ENCODE measurements around the gene ACIN1.

The ACIN1 gene

GRCh38 chr14:23056956-23057756, 37.8 kb downstream of the ACIN1 start, which contains the start of gene CDH24:
CDH24 (minus strand) TSS chr14:23057520; CDS start chr14:23055733, 1,787 bp downstream.
- peaks cover 25% of the 10 kb centered on the region for H3K4me1 Mint-ChIP-seq
- peak within 1 kb of the TSS; percentile 90 to 92 (median 92) for H3K4me3 Mint-ChIP-seq
- no peaks in the 10 kb centered on the region for H3K27me3 Mint-ChIP-seq (ENCODE audit: low read depth)
- peaks cover 38% of the 10 kb centered on the region for H3K36me3 Mint-ChIP-seq (ENCODE audit: low read depth)
- no peaks in the 10 kb centered on the region for H3K9me3 Mint-ChIP-seq
- peak within 1 kb of the TSS; percentile 51 to 85 (median 75) for H3K27ac Mint-ChIP-seq
- TF ChIP-seq, protein P1, sequence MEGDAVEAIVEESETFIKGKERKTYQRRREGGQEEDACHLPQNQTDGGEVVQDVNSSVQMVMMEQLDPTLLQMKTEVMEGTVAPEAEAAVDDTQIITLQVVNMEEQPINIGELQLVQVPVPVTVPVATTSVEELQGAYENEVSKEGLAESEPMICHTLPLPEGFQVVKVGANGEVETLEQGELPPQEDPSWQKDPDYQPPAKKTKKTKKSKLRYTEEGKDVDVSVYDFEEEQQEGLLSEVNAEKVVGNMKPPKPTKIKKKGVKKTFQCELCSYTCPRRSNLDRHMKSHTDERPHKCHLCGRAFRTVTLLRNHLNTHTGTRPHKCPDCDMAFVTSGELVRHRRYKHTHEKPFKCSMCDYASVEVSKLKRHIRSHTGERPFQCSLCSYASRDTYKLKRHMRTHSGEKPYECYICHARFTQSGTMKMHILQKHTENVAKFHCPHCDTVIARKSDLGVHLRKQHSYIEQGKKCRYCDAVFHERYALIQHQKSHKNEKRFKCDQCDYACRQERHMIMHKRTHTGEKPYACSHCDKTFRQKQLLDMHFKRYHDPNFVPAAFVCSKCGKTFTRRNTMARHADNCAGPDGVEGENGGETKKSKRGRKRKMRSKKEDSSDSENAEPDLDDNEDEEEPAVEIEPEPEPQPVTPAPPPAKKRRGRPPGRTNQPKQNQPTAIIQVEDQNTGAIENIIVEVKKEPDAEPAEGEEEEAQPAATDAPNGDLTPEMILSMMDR (IDR thresholded peaks at IDR 0.05; ENCODE audit: unreplicated experiment in 3 of 3): no peak

DNA sequence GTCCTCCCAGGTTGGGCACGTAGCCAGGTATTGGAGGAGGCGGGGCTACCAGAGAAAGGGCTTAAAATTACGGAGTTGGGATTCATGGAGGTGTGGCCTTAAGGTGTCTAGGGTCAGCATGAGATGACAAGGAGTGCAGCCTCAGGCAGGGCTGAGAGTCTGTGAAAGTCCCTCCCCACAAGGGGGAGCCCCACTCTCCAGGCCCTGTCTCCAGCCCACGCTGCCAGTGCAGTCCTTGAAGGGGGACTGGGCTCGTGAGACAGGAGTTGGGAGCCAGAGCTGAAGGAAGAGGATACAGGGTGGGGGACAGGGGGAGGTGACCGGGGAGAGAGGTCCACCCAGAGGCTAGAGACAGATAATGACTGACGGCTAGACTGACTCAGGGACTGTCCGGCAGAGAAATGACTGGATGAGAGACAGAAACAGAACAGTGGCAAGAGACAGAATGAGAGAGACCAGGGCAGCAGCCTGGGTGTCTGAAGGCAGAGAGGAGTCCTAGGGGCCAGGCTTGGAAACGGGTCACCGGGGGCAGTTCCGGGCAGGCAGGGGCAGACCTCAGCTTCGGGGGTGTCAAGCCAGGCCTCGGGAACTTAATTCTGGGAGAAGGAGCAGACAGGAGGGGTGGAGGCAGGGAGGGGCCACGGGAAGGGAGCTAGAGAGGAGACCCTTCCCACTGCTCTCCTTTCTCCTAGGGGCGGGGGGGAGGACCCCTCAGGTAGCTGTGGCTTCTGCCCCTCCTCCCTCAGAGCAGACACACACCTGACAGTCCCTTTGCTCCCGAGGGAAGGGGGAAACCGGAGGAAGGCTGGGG, 38.6 kb downstream of the ACIN1 start:
- peak overlapping the region; percentile 39 to 85 (median 75) for H3K27ac Mint-ChIP-seq
- no peaks in the 10 kb centered on the region for H3K9me3 Mint-ChIP-seq

DNA sequence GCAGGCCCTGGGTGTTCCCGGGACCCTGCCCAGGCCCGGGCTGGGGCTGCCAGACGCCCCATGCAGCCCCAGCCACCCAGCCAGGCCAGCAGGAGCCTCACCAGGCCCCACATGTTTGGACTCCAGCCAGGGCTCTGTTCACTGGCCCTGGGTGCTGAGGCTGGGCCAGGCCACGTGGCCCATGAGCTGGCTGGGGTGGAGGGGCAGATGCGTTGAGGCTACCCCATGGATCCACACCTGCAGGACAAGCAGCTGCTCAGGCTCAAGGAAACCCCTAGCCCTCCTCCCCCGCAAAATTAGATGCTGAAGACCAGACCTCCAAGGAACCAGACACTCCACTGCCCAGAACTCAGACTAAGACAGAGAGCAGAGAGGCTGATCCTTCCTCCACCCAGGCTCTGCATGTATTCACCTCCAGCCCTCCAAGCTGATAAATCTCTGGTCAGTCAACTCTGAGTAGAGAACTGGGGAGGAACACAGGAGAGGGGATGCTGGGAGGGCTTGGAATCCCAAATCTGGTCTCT, 39.3 kb downstream of the ACIN1 start:
- Mint-ChIP-seq H3K9me3 (no peaks in the 10 kb centered on the region), H3K36me3 (ENCODE audit: low read depth) (peaks cover 25% of the 10 kb centered on the region), H3K4me1 (peaks cover 22% of the 10 kb centered on the region), H3K4me3 (peak overlapping the region; percentile 90 to 92 (median 92)), H3K27me3 (ENCODE audit: low read depth) (no peaks in the 10 kb centered on the region), H3K27ac (peak overlapping the region; percentile 39 to 81 (median 75))
- TF ChIP-seq, protein P1 (IDR thresholded peaks at IDR 0.05; ENCODE audit: unreplicated experiment in 3 of 3): no peak

More for the DNA sequence above, 38.6 kb downstream of the ACIN1 start:
- Mint-ChIP-seq H3K36me3 (ENCODE audit: low read depth) (peaks cover 32% of the 10 kb centered on the region), H3K27me3 (ENCODE audit: low read depth) (no peaks in the 10 kb centered on the region), H3K4me3 (peak overlapping the region; percentile 90 to 92 (median 92)), H3K4me1 (peaks cover 22% of the 10 kb centered on the region)
- TF ChIP-seq, protein P1 (IDR thresholded peaks at IDR 0.05; ENCODE audit: unreplicated experiment in 3 of 3): peak; percentile 39 to 66 (median 46)

GRCh38 chr14:23055147-23055550, 39.8 kb downstream of the ACIN1 start:
- Mint-ChIP-seq H3K9me3 (no peaks in the 10 kb centered on the region), H3K4me1 (peaks cover 22% of the 10 kb centered on the region), H3K27ac (no peak overlapping the region), H3K36me3 (ENCODE audit: low read depth) (peaks cover 23% of the 10 kb centered on the region), H3K4me3 (peak overlapping the region in 2 of 3 experiments; percentile 47 to 55), H3K27me3 (ENCODE audit: low read depth) (no peaks in the 10 kb centered on the region)
- TF ChIP-seq, protein P1 (IDR thresholded peaks at IDR 0.05; ENCODE audit: unreplicated experiment in 3 of 3): no peak

GRCh38 chr14:23054000-23054811, 40.7 kb downstream of the ACIN1 start:
- peak overlapping the region; percentile 47 to 57 (median 55) for H3K4me3 Mint-ChIP-seq
- H3K36me3 Mint-ChIP-seq (ENCODE audit: low read depth): peaks cover 19% of the 10 kb centered on the region

More at GRCh38 chr14:23054000-23054811, 40.7 kb downstream of the ACIN1 start:
- TF ChIP-seq, protein P1 (IDR thresholded peaks at IDR 0.05; ENCODE audit: unreplicated experiment in 3 of 3): peak in 1 of 3 experiments; percentile 38
- Mint-ChIP-seq H3K9me3 (no peaks in the 10 kb centered on the region), H3K27me3 (ENCODE audit: low read depth) (no peaks in the 10 kb centered on the region), H3K4me1 (peaks cover 19% of the 10 kb centered on the region), H3K27ac (no peak overlapping the region)

All from nephron (organoid).